Stimulated activated CD4-positive, alpha-beta T cell treated with anti-CD3 and anti-CD28 coated beads, Interleukin-12 subunit alpha, Interleukin-12 subunit beta, amount 100 ng/mL, for 24 hours (primary cell): ENCODE measurements around the gene PSMG3.
"Not testable (repeated sequence)": the region's sequence is repeated elsewhere in the genome, so short reads cannot be mapped to it uniquely, and the experiment has no call there.

Experiments used
- DNase-seq, 2 experiments: peaks; one replicate each; pipeline ENCODE4 v3.0.0-alpha.2; 2020; ENCODE audit warnings: low read depth in 2 of 2

The PSMG3 gene

GRCh38 chr7:1596181-1597043 lies 26.6 kb upstream of the PSMG3 start:
- DNase-seq: no peak

GRCh38 chr7:1595636-1596035 lies 25.8 kb upstream of the PSMG3 start:
- DNase-seq: no peak

GRCh38 chr7:1595027-1595426 lies 25.2 kb upstream of the PSMG3 start:
- no peak for DNase-seq

- no peak for DNase-seq
Measured at GRCh38 chr7:1593904-1594421, 24.1 kb upstream of the PSMG3 start.

- no peak for DNase-seq
Measured at GRCh38 chr7:1593091-1593866, 23.4 kb upstream of the PSMG3 start.

GRCh38 chr7:1592299-1592871 lies 22.6 kb upstream of the PSMG3 start:
- no peak for DNase-seq

GRCh38 chr7:1591876-1592275 lies 22.0 kb upstream of the PSMG3 start:
- DNase-seq: no peak

- no peak for DNase-seq
Measured at GRCh38 chr7:1591396-1591795, 21.6 kb upstream of the PSMG3 start.

GRCh38 chr7:1590887-1591286 lies 21.1 kb upstream of the PSMG3 start:
- DNase-seq: no peak

- DNase-seq: no peak
Measured at GRCh38 chr7:1590476-1590875, 20.6 kb upstream of the PSMG3 start.

- DNase-seq: no peak
Measured at GRCh38 chr7:1588978-1589377, 19.1 kb upstream of the PSMG3 start.

GRCh38 chr7:1587738-1588137 lies 17.9 kb upstream of the PSMG3 start:
- DNase-seq: no peak

GRCh38 chr7:1586827-1587705 lies 17.2 kb upstream of the PSMG3 start:
- no peak for DNase-seq

GRCh38 chr7:1586126-1586826 lies 16.4 kb upstream of the PSMG3 start:
- no peak for DNase-seq

GRCh38 chr7:1585142-1585981 lies 15.5 kb upstream of the PSMG3 start:
- DNase-seq: no peak

- DNase-seq: no peak
Measured at GRCh38 chr7:1584700-1585099, 14.9 kb upstream of the PSMG3 start.

GRCh38 chr7:1583241-1583930 lies 13.6 kb upstream of the PSMG3 start:
- not testable (repeated sequence) for DNase-seq

GRCh38 chr7:1580422-1581030 lies 10.7 kb upstream of the PSMG3 start:
- no peak for DNase-seq
